AG04450 (cell line): ENCODE data around the gene ZNF48. TPM values are rescaled to one million over a fixed set of nuclear protein-coding genes. Genes with fewer than 3 reads are reported as not detected.

Experiments used
- CTCF ChIA-PET: fragments of 300-600, 350-600 bp; formaldehyde crosslinking; extraction: SDS; loops from one replicate; lab custom pipeline; 2022; ENCODE audit warnings: antibody characterized with exemption, inconsistent platforms; lab: Charles Lee
- POLR2A ChIA-PET: fragments of 350-600 bp; formaldehyde crosslinking; extraction: SDS; loops from one replicate; lab custom pipeline; 2021; ENCODE audit warnings: antibody characterized with exemption, inconsistent platforms; lab: Yijun Ruan, JAX
- DNase-seq: peaks from one replicate; pipeline ENCODE4 v3.0.0-alpha.2; 2011; ENCODE audit warnings: low read depth, low spot score
- H3K27ac ChIP-seq: one replicate; pipeline ENCODE4 v1.5.1; 2012; ENCODE audit warnings: low read depth, low read length, control low read depth
- H3K27me3 ChIP-seq: one replicate; pipeline ENCODE4 v1.6.0; 2012; ENCODE audit warnings: low read length; ENCODE audit not compliant: control insufficient read depth, insufficient read depth
- H3K4me3 ChIP-seq: 2 replicates; pipeline ENCODE4 v1.5.1; 2011; ENCODE audit warnings: mild to moderate bottlenecking, low read depth, low read length, control low read depth
- H3K9me3 ChIP-seq: 2 replicates; pipeline ENCODE4 v1.5.1; 2012; ENCODE audit warnings: low read length; ENCODE audit not compliant: control insufficient read depth, insufficient read depth
- polyA plus RNA-seq: library from polyadenylated mRNA; depleted of rRNA; stranded (reverse); fragments of >200 nt; gene quantifications from 2 replicates; pipeline ENCODE4 v1.2.3, GENCODE V29; 2011
- TF ChIP-seq, protein P1 (sequence below): IDR thresholded peaks from 2 replicates; pipeline ENCODE4 v1.5.1; 2011; ENCODE audit warnings: low read depth, low read length, control low read depth, inconsistent platforms

The ZNF48 gene
- polyA plus RNA-seq, 1 experiment, result 4.3 TPM

DNA sequence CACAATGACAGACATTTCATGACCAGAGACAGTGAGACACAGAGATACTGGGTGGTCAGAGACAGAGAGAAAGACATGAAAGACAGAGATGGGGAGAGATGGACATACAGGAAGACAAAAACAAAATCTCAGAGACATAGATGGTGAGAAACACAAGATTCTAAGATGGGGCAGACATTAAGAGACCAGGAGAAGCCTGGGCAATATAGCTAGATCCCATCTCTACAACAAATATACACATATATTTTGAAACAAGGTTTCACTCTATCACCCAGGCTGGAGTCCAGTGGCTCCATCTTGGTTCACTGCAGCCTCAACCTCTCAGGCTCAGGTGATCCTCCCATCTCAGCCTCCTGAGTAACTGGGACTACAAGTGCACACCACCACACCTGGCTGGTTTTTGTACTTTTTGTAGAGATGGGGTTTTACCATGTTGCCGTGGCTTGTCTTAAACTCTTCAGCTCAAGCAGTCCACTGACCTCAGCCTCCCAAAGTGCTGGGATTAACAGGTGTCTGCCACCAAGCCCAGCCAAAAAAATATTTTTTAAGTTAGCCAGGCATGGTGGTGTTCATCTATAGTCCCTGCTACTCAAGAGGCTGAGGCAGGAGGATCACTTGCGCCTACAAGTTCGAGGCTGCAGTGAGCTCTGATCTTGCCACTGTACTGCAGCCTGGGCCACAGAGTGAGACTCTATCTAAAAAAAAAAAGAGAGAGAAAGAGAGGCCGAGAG lies 15.0 kb upstream of the ZNF48 start:
- ChIA-PET CTCF (interaction anchor here (0.6 kb wide), 1 partner anchor 314 kb away, joined by 3 read pairs; no protein-coding TSS in a partner anchor), POLR2A (interaction anchor here (0.7 kb wide), 1 partner anchor 13 kb away, joined by 5 read pairs; no protein-coding TSS in a partner anchor)
- Histone ChIP-seq H3K27me3 (no peaks in the 10 kb centered on the region), H3K9me3 (no peaks in the 10 kb centered on the region; the same call in 1 of the 2 replicates), H3K27ac (no peak overlapping the region), H3K4me3 (no peak overlapping the region)
- TF ChIP-seq, protein P1, sequence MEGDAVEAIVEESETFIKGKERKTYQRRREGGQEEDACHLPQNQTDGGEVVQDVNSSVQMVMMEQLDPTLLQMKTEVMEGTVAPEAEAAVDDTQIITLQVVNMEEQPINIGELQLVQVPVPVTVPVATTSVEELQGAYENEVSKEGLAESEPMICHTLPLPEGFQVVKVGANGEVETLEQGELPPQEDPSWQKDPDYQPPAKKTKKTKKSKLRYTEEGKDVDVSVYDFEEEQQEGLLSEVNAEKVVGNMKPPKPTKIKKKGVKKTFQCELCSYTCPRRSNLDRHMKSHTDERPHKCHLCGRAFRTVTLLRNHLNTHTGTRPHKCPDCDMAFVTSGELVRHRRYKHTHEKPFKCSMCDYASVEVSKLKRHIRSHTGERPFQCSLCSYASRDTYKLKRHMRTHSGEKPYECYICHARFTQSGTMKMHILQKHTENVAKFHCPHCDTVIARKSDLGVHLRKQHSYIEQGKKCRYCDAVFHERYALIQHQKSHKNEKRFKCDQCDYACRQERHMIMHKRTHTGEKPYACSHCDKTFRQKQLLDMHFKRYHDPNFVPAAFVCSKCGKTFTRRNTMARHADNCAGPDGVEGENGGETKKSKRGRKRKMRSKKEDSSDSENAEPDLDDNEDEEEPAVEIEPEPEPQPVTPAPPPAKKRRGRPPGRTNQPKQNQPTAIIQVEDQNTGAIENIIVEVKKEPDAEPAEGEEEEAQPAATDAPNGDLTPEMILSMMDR, result no peak
- DNase-seq, result no peak

DNA sequence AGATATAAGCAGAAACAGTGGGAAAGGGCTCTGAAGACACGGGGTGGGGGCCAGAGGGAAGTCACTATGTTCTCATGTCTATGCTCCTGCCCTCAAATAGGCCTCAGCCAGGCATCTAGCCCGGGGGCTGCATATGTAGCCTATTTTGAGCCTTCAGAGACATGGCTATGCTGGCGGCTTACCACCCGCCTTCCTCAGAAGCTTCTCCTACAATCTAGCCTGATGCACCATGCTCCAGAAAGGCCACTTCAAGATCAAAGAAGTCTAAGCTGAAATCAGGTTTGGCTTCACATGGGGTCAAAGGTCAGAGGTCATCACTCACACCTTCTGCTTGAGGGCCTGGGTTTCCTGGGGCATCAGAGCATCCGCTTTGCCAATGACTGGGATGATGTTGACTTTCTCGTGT lies 14.4 kb upstream of the ZNF48 start:
- POLR2A ChIA-PET, result no interaction called here

DNA sequence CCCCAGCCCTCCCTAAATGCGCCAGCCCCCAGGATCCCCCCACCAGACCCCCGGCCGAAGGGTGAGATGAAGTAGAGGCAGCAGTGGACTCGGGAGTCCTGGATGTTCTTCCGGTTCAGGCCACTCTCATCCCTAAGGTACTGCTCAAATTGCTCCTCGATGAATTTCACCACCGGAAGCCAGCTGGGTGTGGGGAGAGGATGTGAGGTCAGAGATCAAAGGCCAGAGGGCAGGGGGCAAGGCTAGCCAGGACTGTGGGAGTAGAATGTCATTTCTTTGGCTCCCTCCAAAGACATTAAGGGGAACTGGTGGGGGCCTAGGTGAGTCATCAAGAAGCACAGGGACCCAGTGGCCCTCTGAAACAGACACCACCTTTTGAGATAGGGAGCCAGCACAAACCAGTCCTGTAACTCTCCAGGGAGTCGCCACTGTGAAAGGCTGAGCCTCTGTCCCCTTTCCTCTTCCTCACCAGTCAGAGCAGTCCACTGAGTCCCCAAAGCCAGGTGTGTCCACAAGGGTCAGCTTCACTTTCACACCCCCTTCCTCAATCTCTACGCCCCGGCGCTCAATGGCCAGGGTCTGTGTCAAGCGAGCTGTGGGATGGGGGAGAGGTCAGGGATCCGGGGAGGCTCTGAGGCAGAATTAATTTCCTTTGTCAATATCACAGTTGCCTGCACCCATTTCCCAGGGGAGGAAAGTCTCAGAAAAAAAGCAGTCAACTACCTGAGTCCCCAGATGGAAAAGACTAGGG lies 13.8 kb upstream of the ZNF48 start:
- TF ChIP-seq, protein P1, result no peak
- ChIA-PET POLR2A (no interaction called here), CTCF (no interaction called here)
- no peak for DNase-seq
- Histone ChIP-seq H3K27ac (no peak overlapping the region), H3K27me3 (no peaks in the 10 kb centered on the region), H3K9me3 (no peaks in the 10 kb centered on the region; the same call in 1 of the 2 replicates), H3K4me3 (no peak overlapping the region)

More for the DNA sequence above, 14.4 kb upstream of the ZNF48 start:
- TF ChIP-seq, protein P1, result no peak
- CTCF ChIA-PET, result no interaction called here
- no peaks in the 10 kb centered on the region for H3K27me3 ChIP-seq
- no peak for DNase-seq
- no peak overlapping the region for H3K27ac ChIP-seq
- H3K4me3 ChIP-seq, result no peak overlapping the region
- no peaks in the 10 kb centered on the region; the same call in 1 of the 2 replicates for H3K9me3 ChIP-seq

DNA sequence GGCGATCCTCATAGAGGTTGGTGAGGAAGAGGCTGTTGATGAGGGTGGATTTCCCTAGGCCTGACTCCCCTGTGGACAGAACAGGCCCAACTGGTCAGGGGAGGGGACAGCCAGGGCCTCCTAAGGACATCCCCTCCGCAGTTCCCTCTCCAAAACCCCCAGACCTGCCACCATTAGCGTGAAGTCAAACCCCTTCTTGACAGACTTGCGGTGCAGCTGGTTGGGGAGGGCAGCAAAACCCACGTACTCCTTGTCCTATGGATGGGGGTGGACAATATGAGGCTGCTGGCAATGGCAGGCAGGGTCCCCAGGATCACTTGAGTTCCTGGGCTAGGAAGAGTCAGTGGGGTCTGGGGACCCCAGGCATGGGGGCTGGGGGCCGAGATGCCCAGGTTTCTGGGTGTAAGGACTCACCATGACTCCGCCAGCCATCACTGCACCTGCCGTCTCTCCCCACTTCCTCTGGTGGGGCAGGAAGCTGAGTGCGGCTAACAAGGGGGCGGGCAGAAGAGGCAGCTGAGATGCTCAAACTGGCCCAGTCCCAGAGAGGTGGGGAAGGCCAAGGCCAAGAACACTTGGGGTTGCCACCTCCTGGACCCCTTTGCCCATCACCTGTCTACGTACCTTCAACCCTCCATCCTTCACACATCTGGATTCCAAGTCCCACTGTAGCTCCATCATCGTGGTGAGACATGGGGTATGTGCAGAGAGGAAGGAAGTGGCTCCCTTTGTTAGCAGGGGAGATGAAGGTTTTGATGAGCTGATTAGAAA lies 12.9 kb upstream of the ZNF48 start, which contains the start of gene SEPTIN1:
Gene SEPTIN1 (minus strand): TSS at position 451 of the 771 bp plus-strand sequence. CDS start 19 bp downstream, at position 432.
- Histone ChIP-seq H3K9me3 (no peaks in the 10 kb centered on the region; the same call in 1 of the 2 replicates), H3K27ac (no peak within 1 kb of the TSS), H3K27me3 (no peaks in the 10 kb centered on the region), H3K4me3 (no peak within 1 kb of the TSS)
- TF ChIP-seq, protein P1, result no peak
- ChIA-PET POLR2A (no interaction called here), CTCF (interaction anchor here (1.3 kb wide), 1 partner anchor 27 kb away, joined by 4 read pairs; no protein-coding TSS in a partner anchor)
- DNase-seq, result no peak
